GM19023 (cell line): ENCODE measurements around the gene KIAA2012.

Experiments
- ATAC-seq: cut with Tn5 transposase; IDR thresholded peaks from one replicate; pipeline ENCODE4 v1.9.1; 2021; ENCODE audit warnings: mild to moderate bottlenecking, moderate library complexity; ENCODE audit not compliant: unreplicated experiment

KIAA2012 gene

GRCh38 chr2:202074324-202074723 lies 1.3 kb downstream of the KIAA2012 start:
- ATAC-seq, result no peak

GRCh38 chr2:202079310-202079709 lies 6.3 kb downstream of the KIAA2012 start:
- no peak for ATAC-seq

- no peak for ATAC-seq
These were observed 11.2 kb downstream of the KIAA2012 start for GRCh38 chr2:202084265-202084664.

GRCh38 chr2:202088777-202089176 lies 15.7 kb downstream of the KIAA2012 start:
- ATAC-seq, result no peak

GRCh38 chr2:202090530-202090929 lies 17.5 kb downstream of the KIAA2012 start:
- no peak for ATAC-seq

GRCh38 chr2:202091476-202091875 lies 18.4 kb downstream of the KIAA2012 start:
- no peak for ATAC-seq

- ATAC-seq, result no peak
These were observed 21.5 kb downstream of the KIAA2012 start for GRCh38 chr2:202094426-202094986.

GRCh38 chr2:202095235-202095634 lies 22.2 kb downstream of the KIAA2012 start:
- no peak for ATAC-seq

GRCh38 chr2:202096736-202097135 lies 23.7 kb downstream of the KIAA2012 start:
- no peak for ATAC-seq

GRCh38 chr2:202098291-202098690 lies 25.2 kb downstream of the KIAA2012 start:
- no peak for ATAC-seq

- ATAC-seq, result no peak
These were observed 26.5 kb downstream of the KIAA2012 start for GRCh38 chr2:202099515-202099914.

- ATAC-seq, result no peak
These were observed 27.1 kb downstream of the KIAA2012 start for GRCh38 chr2:202100176-202100575.

- no peak for ATAC-seq
These were observed 28.0 kb downstream of the KIAA2012 start for GRCh38 chr2:202101026-202101579.

GRCh38 chr2:202102425-202103000 lies 29.5 kb downstream of the KIAA2012 start:
- ATAC-seq, result no peak

- ATAC-seq, result no peak
These were observed 31.3 kb downstream of the KIAA2012 start for GRCh38 chr2:202104286-202104870.

GRCh38 chr2:202105025-202105424 lies 32.0 kb downstream of the KIAA2012 start:
- ATAC-seq, result no peak

- no peak for ATAC-seq
These were observed 35.3 kb downstream of the KIAA2012 start for GRCh38 chr2:202108345-202108744.

GRCh38 chr2:202109139-202109736 lies 36.2 kb downstream of the KIAA2012 start:
- no peak for ATAC-seq

GRCh38 chr2:202109737-202110184 lies 36.7 kb downstream of the KIAA2012 start:
- ATAC-seq, result no peak

- ATAC-seq, result no peak
These were observed 37.4 kb downstream of the KIAA2012 start for GRCh38 chr2:202110491-202110890.

- ATAC-seq, result no peak
These were observed 39.0 kb downstream of the KIAA2012 start for GRCh38 chr2:202112041-202112440.
